DMS53 treated with DMSO at 0.1 percent for 48 hours (cell line): Measurements from ENCODE around the gene AP2A2.
"Not testable (repeated sequence)": the region's sequence is repeated elsewhere in the genome, so short reads cannot be mapped to it uniquely, and the experiment has no call there.

Experiments
- DNase-seq: peaks from one replicate; lab custom pipeline; 2025; ENCODE audit not compliant: unreplicated experiment; lab: John Stamatoyannopoulos, UW

AP2A2 gene

GRCh38 chr11:1012740-1013630, 87.3 kb downstream of the AP2A2 start:
- DNase-seq, result no peak

GRCh38 chr11:1013631-1013935, 87.9 kb downstream of the AP2A2 start:
- DNase-seq, result no peak

DNA sequence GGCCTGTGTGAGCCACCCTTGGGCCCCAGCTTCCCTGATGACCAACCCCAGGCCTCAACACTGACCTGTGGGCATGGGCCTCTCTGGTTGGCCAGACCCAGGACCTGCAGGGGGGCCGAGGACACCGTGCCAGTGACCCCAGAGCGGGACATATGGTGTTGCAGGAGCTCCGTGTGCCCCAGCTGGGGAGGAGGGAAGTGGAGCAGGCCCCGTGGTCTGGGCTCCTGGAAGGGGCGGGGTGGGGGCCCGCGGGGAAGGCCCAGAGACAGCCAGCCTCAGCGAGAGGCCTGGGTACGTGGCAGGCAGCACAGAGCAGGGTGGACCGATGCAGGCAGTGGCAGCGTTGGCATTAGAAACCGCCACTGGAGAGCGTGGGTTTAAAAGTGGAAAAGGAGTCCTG, 88.6 kb downstream of the AP2A2 start:
- DNase-seq, result no peak

DNA sequence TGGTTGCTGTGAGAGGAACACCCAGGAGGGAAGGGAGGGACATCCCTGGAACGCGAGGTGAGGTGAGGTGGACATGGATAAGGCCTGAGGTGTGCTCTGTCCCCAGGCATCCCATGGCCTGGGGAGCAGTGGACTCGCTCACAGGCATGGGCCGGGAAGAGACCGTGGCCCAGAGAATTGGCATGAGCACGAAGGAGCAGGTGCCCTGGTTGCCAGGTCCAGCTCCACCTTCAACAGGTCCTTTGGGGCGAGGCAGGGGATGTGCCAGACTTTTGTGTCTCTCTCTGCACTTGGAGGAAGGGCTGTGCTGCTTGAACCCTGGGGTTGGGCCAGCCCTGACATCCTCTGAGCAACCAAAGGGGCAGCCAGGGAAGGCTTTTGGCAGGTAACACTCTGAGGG, 89.4 kb downstream of the AP2A2 start:
- no peak for DNase-seq

DNA sequence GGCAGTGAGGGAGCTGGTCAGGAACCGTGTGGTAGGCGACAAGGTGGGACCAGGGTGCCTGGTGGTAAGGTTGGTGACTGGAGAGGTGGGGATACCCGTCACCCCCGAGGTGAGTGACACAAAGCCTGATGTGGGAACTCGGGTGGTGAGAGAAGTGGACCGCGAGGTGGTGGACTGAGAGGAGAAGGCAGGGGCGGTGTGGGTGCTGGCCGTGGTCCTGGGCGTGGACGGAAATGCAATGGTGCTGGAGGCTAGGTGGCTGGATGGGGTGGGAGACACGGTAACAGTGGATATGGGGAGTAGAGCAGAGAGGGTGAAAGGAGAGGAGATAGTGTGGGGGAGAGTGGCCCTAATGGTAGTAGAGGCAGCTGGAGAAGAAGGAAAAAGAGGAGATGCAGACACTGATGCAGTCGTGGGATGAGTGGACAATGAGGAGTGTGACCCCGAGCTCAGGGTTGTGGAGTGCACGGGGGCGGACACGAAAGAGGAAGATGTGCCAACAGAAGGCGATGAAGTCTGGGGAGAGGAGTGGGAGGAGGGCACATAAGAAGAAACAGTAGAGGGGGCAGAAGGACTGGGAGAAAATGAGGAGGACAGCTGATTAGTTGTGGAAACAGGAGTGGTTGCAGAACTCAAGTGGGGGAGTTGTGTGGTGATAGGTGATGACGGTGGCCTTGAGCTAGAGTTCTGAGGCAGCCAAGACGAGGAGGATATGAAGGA, 90.3 kb downstream of the AP2A2 start:
- DNase-seq, result no peak

DNA sequence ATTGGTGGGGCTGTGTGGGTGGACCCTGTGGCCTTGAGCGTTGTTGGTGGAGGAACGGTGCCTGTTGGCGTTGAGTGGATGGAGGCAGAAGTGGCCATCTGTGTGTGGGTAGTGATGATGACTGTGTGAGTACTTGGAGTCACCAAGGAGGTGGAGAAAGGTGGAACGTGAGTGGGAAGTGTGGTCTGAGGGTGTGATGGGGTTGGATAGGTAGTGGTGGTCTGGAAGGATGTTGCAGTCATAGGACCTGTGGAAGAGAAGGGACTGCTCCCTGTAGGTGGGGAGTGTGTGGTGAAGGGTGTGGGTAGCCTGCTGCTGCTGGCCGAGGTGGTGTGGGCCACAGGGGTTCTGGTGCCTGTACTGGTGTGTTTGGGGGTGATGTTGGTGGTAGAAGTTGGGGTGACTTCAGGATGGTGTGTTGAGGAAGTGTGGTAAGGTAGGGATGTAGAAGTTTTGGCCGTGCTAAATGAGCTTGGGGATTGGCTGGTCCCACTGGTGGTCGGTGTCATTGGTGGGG, 91.0 kb downstream of the AP2A2 start:
- DNase-seq, result not testable (repeated sequence)

DNA sequence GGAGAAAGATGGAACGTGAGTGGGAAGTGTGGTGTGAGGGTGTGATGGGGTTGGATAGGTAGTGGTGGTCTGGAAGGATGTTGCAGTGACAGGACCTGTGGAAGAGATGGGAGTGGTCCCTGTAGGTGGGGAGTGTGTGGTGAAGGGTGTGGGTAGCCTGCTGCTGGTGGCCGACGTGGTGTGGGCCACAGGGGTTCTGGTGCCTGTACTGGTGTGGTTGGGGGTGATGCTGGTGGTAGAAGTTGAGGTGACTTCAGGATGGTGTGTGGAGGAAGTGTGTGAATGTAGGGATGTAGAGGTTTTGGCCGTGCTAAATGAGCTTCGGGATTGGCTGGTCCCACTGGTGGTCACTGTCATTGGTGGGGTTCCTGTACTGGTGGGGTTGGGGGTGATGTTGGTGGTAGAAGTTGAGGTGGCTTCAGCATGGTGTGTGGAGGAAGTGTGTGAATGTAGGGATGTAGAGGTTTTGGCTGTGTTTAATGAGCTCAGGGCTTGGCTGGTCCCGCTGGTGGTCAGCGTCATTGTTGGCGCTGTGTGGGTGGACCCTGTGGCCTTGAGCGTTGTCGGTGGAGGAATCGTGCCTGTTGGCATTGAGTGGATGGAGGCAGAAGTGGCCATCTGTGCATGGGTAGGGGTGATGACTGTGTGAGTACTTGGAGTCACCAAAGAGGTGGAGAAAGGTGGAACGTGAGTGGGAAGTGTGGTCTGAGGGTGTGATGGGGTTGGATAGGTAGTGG, 91.8 kb downstream of the AP2A2 start:
- DNase-seq, result no peak

- no peak for DNase-seq
Measured at GRCh38 chr11:1018091-1018490, 92.4 kb downstream of the AP2A2 start.

GRCh38 chr11:1019321-1019910, 93.7 kb downstream of the AP2A2 start:
- no peak for DNase-seq

DNA sequence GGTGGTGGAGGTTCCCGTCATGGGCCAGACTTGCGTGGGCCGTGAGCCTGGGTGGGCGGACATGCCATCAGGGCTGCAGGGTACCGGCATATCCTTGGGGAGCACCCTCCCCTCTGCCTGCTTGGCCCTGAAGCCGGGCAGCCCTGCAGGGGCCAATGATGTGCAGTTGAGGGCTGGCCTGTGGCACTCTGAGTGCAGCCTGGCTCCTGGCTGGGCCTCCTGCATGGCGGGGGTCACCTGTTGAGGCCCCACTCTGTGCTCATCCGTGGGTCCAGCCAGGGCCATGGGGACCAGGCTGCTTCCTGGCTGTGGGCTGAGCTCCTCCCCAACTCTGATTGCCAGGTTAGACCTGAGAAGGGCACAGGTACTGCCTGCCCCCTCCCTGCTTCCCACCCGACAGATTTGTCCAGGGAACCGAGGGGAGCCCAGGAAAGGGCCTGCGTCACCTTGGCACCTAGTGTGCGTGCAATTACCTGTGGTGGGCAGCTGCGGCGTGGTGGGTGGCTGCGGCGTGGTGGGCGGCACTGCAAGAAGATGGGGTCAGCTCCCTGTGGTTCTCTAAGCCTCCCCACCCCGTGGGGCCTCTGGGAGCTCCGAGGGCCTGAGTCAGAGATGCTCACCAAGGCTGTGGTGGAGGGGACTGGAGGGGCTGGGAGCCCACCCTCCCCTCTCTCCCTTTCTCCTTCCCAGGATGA, 94.7 kb downstream of the AP2A2 start:
- DNase-seq, result no peak

GRCh38 chr11:1022411-1022810, 96.7 kb downstream of the AP2A2 start:
- no peak for DNase-seq

DNA sequence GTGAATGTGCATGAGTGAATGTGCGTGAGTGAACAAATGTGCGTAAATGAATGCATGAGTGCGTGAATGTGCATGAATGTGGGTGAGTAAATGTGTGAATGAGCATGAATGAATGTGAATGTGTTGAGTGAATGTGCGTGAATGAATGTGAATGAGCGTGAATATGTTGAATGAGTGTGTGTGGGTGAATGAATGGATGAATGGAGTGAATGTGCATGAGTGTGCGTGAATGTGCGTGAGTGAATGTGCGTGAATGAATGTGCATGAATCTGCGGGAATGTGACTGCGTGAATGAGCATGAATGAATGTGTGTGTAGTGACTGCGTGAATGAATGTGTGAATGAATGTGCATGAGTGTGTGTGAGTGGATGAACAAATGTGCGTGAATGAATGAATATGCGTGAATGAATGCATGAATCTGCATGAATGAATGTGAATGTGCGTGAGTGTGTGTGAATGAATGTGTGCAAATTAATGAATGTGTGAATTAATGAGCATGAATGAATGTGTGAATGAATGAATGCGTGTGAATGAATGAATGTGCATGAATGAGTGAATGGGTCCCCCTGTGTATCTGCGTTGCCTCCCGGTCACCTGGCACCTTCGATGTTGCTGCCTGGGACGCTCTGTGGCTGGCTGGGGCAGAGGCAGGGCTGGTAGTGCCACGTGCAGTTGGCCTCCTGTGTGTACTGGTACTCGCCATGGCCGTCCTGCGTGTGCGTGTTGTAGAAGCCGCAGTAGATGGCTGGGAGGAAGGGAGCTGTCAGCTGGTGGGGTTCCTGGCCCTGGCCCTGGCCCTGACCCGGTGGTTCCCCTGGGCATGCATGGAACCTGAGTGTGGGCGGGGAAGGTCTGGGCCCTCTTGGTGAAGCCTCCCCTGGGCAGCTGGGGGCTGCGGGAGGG, 97.5 kb downstream of the AP2A2 start:
- DNase-seq, result no peak

- no peak for DNase-seq
Measured at GRCh38 chr11:1023811-1024596, 98.3 kb downstream of the AP2A2 start.

DNA sequence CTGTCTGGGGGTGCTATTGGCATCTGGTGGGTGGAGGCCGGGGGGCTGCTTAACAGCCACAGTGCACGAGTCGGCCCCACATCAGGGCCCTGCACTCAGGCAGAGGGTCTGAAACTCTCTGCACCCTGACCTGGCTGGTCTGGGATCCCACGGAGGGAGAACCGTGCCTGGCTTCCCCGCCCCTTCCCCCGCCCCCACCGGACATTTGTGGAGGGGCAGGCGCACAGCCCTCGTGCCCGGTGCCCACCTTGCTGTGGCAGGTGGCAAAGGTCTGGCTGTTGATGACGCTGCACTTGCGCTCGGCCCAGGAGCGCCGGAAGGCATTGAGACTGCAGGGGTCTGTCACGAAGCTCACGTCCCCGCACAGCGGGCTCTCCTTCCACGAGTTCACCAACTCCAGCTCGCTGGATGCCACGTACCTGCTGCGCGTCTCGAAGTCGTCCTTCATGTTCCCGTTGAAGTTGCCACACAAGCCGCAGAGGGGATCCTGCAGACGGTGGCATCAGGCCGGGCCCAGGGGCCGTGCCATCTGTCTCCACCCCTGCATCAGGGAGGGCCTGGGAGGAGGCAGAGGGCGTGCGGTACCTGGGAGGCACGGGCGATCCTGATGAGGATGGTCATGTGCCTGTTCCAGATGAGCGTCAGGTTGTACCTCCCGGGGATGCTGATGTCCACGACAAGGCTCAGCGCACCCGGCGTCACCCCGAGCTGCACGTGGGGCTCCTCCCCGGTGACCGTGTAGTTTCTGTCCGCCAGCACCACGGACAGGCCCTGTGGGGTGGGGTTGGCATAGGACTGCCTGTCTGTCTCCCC, 99.1 kb downstream of the AP2A2 start:
- no peak for DNase-seq

DNA sequence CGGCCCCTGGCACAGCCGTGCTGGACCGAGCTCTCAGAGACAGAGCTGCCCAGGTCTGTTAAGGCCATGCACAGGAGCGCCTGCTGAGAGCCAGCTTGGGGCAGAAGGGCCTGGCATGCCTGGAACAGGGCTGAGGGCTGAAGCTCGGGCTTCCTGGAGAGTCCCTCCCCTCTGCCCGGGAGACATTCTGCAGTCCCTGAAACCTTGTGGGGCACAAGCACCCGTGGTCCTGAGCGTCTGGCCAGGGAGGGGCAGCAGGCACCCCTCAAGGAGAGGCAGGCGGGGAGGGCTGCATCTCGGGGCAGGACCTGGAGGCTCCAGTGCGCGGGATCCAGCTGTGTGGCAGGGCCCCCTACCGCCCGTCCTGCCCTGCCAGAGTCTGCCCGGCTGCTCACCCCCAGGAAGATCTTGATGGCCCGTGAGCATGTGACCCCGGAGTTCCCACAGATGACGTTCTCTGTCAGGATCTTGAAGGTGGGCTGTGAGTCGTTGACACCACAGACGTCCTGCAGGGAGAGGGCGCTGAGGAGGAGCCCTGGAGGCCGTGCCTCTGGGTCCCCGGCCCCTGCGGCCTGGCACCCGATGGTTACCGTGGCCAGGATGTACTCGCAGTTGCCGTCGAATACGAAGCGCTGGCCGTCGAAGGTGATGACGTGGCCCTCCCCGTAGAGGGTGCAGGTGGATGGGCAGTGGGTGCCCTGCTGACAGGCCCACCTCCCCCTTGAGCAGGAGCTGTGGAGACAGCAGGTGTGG, 99.9 kb downstream of the AP2A2 start:
- DNase-seq, result no peak

DNA sequence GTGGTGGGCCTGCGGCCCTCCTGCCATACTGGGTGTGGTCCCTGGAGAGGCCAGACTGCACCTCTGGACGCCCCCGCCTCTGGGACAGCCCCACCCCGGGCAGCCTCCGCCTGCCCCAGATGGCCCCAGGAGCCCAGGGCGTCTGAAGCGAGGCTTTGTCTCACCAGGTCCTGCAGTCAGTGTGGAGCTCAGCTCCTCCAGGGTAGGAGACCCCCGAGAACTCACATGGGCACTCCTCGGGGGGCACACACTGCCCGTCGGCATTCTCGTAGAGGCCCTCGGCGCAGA, 100.4 kb downstream of the AP2A2 start:
- no peak for DNase-seq

DNA sequence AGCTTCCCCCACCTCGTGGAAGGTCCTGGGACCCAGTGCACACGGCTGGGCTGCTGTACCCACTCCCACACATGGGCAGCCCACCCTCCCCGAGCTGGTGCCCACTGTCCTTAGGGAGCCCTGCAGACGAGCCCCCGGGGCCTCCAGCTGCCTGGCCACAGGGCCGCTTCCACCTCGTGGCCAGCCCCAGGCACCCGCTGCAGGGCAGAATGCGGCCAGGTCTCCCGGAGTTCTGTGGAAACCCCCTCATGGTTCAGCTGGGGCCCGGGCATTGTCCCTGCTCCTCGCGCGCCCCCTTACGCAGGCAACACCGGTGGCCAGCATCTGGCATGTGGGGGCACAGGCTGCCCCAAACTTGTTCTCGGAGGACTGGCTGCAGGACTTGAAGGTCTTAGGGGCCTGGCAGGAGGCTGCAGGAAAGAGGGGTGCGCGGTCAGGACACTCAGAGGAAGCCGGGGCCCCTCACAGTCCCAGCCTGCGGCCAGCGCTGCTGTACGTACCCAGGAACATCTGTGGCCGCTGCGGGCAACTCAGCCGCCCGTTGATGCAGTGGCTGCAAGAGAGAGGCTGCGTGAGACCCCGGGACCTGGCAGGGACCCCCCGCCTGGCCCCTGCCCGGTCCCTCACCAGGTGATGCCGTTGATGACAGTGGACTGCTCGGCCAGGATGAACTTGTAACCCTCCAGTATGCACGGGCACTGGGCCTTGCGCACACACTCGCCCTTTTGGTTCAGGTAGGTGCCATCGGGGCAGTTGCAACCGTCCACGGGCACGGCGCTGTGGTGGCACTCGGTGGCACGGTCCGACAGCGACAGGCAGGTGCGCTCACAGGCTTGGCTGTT, 101.2 kb downstream of the AP2A2 start:
- DNase-seq, result no peak
